NCI-H1092 treated with DMSO at 0.1 percent for 48 hours (cell line): Measurements from ENCODE around the gene NAPB.
"Not testable (repeated sequence)": the region's sequence is repeated elsewhere in the genome, so short reads cannot be mapped to it uniquely, and the experiment has no call there.

Experiments used
- DNase-seq: peaks from one replicate; lab custom pipeline; 2025; lab: John Stamatoyannopoulos, UW

The NAPB gene

DNA sequence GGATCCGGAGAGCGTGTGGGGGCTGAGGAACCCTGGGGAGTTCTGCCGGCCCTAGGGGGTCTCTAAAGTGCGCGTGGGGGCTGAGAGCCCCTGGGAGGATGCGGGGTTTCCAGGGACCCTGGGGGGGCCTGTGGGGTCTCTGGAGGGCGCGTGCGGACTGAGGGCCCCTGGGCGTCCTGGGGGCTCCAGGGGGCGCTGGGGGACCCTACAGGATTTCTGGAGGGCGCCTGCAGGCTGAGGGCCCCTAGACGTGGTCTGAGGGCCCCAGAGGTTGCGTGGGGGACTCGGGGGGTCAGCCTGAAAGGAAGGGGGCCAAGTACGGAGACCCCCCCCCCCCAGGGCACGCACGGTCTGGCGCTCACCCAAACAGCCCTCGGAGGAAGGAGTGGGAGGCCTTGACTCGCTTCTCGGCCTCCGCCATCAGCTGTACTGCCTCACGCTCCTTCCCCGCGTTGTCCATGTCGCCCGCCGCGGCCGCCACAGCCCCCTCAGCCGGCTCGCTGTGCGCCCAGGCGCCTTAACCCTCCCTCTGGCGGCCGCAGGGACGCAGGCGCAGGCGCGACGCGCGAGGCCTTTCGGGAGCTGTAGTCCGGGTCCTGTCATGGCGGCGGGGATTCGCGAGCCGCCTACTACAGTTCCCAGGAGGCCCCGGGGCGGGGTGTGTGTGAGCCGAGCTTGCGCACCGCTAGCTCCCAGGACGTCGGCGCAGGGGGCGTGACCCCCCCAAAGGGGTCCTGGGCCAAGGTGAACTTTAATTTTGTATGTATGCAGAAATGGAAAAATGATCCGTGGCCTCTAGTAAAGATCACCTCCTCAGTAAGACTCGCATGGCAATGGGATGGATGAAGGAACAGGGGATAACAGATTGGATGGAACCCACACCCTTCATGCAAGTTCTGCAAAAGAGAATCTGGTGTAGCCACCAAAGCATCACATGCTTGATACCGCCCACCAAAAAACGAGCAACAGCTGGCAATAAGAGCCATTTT, at the start of gene NAPB:
NAPB (minus strand) TSS at position 546 of the 989 bp plus-strand sequence; CDS start at position 460, 86 bp downstream.
- peak; percentile 93 for DNase-seq

DNA sequence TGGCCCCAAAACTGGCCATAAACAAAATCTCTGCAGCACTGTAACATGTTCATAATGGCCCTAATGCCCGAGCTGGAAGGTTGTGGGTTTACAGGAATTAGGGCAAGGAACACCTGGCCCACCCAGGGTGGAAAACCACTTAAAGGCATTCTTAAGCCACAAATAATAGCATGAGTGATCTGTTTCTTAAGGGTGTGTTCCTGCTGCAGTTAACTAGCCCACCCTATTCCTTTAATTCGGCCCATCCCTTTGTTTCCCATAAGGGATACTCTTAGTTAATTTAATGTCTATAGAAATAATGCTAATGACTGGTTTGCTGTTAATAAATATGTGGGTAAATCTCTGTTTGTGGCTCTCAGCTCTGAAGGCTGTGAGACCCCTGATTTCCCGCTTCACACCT, 45.7 kb upstream of the NAPB start:
- not testable (repeated sequence) for DNase-seq

DNA sequence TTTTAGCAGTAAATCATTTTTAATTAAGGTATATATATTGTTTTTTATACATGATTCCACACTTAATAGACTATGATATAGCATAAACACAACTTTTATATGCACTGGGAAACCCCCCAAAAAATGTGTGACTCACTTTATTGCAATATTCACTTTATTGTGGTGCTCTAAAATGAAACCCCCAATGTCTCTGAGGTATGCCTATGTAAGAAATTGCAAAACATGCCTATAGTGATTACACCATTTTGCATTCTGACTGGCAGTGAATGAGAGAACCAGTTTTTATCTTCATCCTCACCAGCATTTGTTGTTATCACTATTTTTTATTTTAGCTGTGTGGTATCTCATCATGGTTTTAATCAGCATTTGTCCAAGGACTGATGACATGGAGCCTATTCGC, 39.9 kb upstream of the NAPB start:
- no peak for DNase-seq

DNA sequence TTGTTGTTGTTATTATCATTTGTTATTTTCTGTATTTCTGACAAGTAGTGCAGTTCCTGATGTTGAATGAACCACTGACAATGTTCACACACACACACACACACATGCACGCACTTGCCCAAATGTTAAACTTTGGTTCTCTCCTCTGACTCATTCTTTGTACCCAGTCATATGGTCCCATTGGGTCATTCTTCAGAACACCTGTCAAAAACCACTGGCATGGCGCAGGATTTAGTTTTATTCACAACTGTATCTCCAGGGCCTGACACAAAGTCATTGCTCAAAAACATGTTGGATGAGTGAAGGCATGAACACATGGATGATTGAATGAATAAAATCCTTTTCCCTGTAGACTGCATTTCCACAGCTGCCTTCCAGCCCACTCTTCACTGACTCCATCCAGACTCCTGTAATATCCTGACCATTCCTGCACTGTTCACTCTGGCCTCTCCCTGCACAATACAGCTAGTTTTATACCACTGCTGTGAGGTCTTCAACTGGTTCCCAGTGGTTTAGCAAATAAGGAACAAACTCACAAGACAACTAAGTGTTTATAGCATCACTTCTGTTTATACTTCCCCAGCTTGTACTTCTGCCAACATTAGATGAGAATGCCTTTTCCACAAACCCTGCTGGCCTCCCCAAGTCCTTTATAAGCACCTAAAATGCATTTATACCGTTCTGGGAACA, 38.3 kb upstream of the NAPB start:
- DNase-seq: no peak

DNA sequence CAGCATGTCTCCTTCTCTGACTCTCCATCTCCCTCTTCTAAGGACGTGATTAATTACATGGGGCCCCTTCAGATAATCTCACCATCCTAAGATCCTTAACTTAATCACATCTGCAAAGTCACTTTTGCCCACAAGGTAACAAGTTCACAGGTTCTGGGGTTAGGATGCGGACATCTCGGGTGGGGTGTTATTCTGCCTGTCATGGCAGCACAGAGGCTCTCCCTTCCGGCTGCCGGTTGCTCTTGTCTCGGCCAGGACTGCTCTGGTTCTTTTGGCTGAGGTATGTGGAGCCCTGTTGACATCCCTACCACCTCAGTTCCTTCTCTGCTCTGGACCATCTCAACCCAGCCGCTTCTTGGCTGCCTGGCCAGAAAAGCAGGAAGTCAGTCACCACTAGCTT, 35.6 kb upstream of the NAPB start:
- no peak for DNase-seq

DNA sequence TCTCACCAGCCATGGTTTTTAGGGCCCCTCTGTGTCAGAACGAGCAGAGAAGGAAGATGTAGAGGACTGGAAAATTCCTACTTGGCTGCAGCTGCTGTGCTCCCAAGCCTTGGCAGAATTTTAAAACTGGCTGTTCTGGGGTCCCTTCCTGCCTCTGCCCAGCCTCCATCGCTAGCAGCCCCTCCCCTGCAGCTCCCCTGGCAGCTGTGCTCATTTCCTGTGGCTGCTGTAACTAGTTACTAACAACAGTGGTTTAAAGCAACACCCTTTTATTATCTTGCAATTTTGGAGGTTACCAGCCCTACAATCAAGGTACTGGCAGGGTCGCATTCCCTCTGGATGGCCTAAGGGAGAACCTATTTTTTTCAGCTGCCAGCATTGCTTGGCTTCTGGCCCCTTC, 35.1 kb upstream of the NAPB start:
- DNase-seq: no peak

DNA sequence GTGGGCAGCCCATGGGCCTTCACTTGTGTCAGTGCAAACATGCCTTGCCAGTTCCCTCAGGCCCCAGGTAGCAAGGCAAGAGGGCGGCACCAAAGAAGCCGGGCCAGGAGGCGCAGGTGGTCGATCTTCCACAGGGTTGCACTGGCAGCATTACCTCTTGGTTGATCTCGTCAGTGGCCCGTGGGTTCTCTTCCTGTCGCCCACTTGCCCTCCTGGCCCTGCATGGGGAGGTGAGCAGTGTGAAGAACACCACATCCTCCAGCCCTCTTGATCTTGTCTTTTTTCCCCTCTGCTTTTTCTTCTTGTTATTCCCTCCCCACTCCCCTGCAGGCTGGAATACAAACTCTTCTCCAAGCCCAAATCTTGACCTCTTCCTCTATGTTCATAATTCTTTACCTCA, 34.4 kb upstream of the NAPB start:
- no peak for DNase-seq

DNA sequence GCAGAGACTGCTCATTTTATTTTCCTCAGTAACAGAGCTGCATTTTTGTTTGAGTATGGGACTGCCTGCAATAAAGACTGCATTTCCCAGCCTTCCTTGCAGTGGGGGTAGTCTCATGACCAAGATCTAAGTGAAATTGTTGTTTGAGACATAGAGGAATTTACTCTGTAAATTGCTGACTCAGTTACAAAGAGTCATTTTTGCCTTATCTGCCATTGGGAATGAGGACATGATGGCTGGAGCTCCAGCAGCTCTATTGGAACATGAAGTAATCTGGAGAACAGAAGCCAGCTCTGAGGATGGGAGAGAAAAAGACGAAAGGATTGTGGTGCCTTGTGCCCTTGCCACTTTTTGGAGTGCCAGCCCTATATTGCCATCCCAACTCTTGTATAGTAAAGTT, 33.5 kb upstream of the NAPB start:
- DNase-seq: no peak

DNA sequence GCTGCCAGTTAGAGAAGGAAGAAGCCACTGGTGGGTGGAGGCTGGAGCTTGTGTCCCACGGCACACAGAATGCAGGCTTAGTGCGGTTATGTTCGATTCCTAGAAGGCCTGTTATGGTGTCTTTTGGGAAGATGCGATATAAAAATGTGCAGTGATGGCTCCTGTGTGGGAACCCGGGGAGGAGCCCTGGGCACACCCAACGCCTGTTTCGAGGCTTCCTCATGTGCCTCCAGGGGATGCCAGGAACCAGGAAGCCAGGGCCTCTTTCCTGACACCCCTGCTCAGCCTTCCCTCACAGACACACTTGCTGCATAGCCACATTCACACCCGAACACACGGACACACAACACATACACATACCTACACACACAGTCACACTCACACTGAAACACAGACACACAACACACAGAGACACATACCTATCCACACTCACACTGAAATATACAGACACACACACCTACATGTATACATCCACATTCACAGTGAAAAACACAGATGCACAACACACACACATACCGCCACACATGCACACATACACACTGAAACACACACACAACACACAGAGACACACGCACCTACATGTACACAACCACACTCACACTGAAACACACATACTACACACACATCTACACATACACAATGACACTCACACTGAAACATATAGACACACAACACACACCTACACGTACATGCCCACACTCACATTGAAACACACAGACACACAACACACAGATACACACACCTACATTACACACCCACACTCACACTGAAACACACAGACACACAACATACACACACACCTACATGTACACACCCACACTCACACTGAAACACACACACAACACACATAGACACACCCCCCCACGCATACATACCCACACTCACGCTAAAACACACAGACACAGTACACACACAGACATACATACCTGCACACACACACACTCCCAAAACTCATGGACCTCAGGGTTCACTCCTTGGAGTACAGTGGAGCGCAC, 32.6 kb upstream of the NAPB start:
- no peak for DNase-seq

DNA sequence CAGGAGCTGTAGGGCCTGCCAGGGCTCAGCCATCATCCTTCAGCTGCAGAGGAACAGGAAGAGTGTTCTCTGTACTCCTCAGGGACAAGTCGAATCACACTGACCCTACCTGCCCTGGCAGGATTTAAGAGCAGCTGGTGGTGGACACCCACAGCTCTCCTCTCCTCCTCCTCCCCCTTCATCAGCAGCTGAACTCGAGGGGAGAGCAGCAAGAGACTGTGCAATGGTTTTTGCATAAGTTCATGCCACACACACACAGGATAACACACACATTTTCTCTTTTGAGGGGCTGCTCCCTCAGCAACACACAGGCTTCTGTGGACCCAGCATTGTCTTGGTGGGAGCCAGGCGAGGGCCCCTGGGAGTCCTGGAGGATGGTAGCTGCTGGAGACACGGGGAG, 31.5 kb upstream of the NAPB start, which contains the start of gene CST11:
CST11 (minus strand) TSS at position 101 of the 400 bp plus-strand sequence; CDS start at position 36, 65 bp downstream.
- DNase-seq: no peak

DNA sequence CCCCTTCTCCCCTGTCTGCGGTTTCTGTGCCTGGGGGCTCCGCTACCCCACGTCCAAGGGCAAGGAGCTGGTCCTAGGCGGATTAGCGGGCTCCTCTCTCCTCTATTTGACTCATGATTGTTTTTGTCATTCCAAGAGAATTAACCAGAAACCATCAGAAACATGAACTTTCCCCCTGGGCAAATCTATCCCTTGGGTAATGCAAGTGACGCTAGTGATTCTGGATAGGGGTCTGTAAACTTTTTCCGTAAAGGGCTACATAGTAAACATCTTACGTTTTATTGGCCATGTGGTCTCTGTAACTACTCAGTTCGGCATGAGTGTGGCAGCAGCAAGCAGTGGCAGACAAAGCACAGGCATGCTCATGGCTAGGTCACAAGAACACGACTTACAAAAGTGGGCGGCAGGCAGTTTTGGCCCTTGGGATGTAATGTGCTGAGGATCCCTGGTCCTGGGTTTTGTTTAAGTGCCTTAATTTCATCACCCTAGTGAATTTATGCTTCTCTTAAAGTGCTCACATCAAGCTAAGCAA, 30.7 kb upstream of the NAPB start:
- DNase-seq: no peak

DNA sequence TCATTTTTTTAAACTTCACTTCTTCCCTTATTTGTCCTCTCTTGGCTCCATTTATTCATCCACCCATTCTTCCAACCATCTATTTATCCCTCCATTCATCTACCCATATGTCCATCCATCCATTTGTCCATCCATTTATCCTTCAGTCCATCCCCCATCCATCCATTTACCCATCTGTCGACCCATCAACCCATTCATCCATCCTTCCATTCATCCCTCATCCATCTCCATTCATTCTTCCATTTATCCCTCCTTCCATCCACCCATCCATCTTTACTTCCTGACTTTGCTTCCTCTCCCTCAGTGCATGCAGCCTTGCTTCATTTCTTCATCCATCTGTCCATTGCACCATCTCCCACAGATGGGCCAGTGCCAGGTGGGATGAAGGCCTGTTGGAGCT, 29.6 kb upstream of the NAPB start:
- DNase-seq: no peak

DNA sequence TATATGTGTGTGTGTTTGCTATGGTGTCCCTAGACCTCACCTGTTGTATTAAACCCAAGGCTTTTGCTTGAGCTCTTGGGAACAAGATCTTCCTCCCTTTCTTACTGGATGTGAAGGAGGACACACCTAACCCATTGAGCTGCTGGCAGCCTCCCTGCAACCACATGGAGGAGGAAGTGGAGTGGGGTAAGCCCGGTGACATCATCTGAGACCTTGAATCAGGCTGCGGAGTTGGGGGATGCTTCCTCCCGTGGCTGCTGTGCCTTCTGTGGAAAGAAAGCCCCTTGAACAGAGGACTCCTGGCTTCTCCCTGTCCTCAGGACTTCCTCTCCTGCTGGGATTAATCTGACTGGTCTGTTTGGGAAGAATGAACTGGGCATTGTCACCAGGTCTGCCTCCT, 28.1 kb upstream of the NAPB start:
- no peak for DNase-seq

DNA sequence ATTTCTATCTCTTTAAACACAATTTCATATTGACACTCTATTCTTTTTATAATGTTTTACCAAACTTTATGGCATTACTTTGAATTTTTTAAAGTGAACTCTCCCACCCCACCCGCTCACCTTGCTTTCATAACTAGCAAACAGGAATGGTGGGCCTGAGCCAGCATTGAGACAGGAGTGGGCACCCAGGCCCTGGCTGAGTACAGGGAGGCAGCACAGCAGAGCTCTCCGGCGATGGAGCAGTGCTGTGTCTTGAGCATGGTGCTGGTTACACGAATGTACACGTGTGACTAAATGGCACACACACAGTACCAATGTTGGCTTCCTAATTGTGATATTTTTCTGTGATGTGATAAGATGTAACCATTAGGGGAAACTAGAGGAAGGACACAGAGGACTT, 26.9 kb upstream of the NAPB start:
- no peak for DNase-seq

DNA sequence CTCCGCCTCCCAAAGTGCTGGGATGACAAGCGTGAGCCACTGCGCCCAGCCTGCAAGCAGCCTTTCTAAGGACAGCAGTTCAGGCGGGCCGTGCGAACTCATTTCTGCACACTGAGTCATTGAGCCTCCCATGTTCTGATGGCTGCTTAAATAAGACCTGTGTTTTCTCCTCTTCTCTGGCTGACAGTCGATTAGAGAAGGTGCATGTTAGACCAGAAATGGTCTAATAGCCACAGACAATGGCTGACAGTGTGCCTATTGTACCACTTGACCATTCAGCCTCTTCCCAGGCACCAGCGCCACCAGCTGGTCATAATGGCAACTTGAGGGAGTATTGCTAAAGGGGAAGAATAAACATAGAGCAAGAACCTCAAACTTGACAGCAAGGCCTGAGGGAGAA, 25.2 kb upstream of the NAPB start:
- peak; percentile 62 for DNase-seq

DNA sequence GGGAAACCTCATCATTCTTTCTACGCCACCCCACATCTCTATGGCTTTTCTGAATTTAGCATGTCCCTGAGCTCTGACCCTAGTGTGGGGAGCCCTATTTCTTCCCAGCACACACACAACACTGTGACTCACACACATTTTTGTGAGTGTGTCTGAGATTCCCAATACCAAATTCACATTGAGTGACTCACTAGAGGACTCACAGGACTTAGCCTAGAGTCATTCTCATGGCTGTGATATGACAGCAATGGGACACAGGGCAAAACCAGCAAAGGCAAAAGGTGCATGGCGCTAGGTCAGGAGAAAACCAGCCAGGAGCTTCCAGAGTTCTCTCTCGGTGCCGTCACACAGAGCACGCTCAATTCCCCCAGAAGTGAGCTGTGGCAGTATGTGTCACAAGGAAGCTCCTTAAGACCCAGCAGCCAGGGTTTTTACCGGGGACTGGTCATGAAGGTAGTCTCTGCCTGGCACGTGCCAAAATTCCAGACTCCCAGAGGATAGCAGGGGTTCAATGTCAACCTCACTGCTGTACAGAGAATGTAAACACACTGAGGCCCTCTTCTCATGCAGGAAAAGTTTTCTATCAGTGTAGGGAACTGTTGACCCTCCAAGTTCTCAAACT, 24.4 kb upstream of the NAPB start:
- no peak for DNase-seq

DNA sequence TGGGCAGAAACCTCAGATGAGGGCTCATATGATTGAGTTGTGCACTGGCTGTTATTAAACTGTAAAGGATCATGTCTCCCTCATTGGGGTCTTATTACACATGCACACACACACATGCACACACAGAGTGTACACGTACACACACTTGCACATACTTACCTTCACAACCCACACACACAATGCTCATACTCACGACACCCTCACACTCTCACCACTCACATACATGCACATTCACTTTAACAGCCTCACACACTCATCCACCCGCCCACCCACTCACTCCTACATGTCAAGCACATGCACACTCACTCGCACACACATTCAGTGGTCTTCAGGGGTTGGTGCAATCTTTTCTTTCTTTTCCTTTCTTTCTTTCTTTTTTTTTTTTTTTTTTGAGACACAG, 23.6 kb upstream of the NAPB start:
- DNase-seq: no peak

DNA sequence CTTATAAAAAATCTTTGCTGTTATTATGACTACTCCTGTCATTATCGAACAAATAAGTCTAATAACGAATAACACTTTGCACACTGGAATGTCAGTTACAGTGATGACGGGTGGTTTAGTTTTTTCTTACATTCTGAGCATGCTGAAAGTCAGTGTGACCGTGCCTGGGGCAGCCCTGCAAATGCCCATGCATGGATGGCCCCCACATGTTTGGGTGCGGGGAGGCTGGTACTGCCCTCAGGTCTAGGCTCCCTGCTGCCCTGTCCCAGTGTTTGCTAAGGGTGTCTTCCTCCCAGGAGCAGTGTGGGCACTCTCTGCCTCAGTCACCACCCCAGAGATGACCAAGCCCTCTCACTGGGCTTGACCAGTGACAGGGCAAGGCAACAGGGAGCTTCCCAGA, 21.1 kb upstream of the NAPB start:
- DNase-seq: no peak

DNA sequence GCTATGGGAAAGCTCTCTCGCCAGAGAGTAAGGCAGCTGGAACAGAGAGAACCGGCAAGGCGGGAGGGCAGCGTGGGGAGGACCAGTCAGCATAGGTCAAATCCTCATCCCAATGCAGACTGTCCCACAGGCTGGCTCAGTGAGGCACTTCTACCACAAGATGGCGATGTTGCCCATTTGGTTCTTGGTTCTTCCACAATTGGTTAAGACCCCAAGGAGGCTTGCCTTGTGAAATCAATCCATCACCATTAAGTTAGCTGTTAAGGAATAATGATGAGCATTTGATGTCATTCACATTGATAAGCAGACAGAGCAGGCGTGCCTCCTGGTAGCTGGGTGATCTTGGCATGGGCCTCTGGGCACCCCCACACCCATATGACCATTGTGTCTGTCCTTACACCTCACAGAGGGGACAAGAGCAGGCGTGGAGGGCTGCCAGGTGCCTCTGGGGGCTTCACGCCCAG, 20.6 kb upstream of the NAPB start:
- peak; percentile 48 for DNase-seq

DNA sequence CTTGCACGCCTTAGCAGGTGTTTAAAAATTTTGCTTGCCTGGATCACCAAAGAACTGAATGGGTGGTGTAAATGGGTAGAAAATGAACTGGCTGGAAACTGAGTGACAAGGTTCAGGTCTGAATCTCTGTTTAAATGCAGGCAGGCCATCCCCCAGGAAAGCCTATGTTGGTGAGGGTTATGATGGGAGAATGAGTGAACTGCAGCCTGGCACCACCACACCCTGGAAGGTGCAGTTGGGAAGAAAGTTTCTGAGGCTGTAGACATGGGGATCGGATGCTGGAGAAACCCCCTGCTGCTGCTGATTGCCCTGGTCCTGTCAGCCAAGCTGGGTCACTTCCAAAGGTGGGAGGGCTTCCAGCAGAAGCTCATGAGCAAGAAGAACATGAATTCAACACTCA, 18.7 kb upstream of the NAPB start:
- no peak for DNase-seq

DNA sequence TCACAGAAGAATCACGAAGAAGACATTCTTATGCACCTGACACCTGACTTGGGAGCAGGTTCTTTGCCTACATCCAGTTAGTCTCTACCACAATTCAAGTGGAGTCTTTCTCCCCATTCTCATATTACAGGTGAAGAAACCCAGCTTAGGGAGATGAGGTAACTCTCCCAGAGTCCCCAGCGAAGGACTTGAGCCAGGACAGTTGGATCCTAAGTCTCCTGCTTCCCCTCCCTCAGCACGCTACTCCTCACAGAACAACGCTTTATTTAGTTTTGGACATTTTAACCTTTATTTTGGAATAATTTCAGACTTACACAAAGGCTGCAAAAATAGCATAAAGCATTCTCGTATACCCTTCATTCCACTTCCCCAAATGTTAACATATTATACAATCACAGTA, 17.4 kb upstream of the NAPB start:
- no peak for DNase-seq
